Measurements from ENCODE around the gene CD5L.

CD5L gene

GRCh38 chr1:157838966-157839365, 2.6 kb downstream of the CD5L start:
- no peak for TF ChIP-seq CTCF (IDR thresholded peaks at IDR 0.05; ENCODE audit: insufficient read depth, low read depth, low read length, missing control alignments)
- no peak overlapping the region for H3K4me3 ChIP-seq (ENCODE audit: low read depth, low read length)
- DNase-seq (ENCODE audit: low read depth), result no peak

GRCh38 chr1:157834430-157834829, 7.2 kb downstream of the CD5L start:
- no peak for TF ChIP-seq CTCF (IDR thresholded peaks at IDR 0.05; ENCODE audit: insufficient read depth, low read depth, low read length, missing control alignments)
- no peak overlapping the region for H3K4me3 ChIP-seq (ENCODE audit: low read depth, low read length)

GRCh38 chr1:157833145-157833544, 8.5 kb downstream of the CD5L start:
- no peak overlapping the region for H3K4me3 ChIP-seq (ENCODE audit: low read depth, low read length)
- no peak for TF ChIP-seq CTCF (IDR thresholded peaks at IDR 0.05; ENCODE audit: insufficient read depth, low read depth, low read length, missing control alignments)
- DNase-seq (ENCODE audit: low read depth), result peak; percentile 65

More at GRCh38 chr1:157834430-157834829, 7.2 kb downstream of the CD5L start:
- DNase-seq (ENCODE audit: low read depth), result no peak

GRCh38 chr1:157831968-157832626, 9.5 kb downstream of the CD5L start:
- no peak for DNase-seq (ENCODE audit: low read depth)
- H3K4me3 ChIP-seq (ENCODE audit: low read depth, low read length), result no peak overlapping the region

GRCh38 chr1:157830887-157831286, 10.7 kb downstream of the CD5L start:
- no peak for TF ChIP-seq CTCF (IDR thresholded peaks at IDR 0.05; ENCODE audit: insufficient read depth, low read depth, low read length, missing control alignments)
- DNase-seq (ENCODE audit: low read depth), result peak; percentile 49

More at GRCh38 chr1:157831968-157832626, 9.5 kb downstream of the CD5L start:
- TF ChIP-seq CTCF (IDR thresholded peaks at IDR 0.05; ENCODE audit: insufficient read depth, low read depth, low read length, missing control alignments), result no peak

GRCh38 chr1:157829711-157830110, 11.9 kb downstream of the CD5L start:
- peak; percentile 50 for DNase-seq (ENCODE audit: low read depth)
- H3K4me3 ChIP-seq (ENCODE audit: low read depth, low read length), result no peak overlapping the region
- no peak for TF ChIP-seq CTCF (IDR thresholded peaks at IDR 0.05; ENCODE audit: insufficient read depth, low read depth, low read length, missing control alignments)

More at GRCh38 chr1:157830887-157831286, 10.7 kb downstream of the CD5L start:
- no peak overlapping the region for H3K4me3 ChIP-seq (ENCODE audit: low read depth, low read length)

GRCh38 chr1:157829210-157829609, 12.4 kb downstream of the CD5L start:
- no peak for TF ChIP-seq CTCF (IDR thresholded peaks at IDR 0.05; ENCODE audit: insufficient read depth, low read depth, low read length, missing control alignments)
- no peak overlapping the region for H3K4me3 ChIP-seq (ENCODE audit: low read depth, low read length)
- no peak for DNase-seq (ENCODE audit: low read depth)
